ENCODE measurements around the gene RNF5. TPM values are rescaled to one million over a fixed set of nuclear protein-coding genes. Genes with fewer than 3 reads are reported as not detected.

RNF5 gene
- total and polyA plus RNA-seq, 2 of the 4 experiments (the other 2 are of a cell fraction) = 18.8 to 41.4 TPM

- no TSS peak for BruUV-seq (replicated peaks)
- Histone ChIP-seq H4K91ac (ENCODE audit: insufficient read depth, low read depth, low read length) (no peak overlapping the region), H3K27me3 (ENCODE audit: control insufficient read depth, insufficient read depth, low read length) (no peaks in the 10 kb centered on the region), H3K4me2 (ENCODE audit: low read depth, low read length) (no peak overlapping the region), H2AK5ac (ENCODE audit: low read depth, low read length) (no peak overlapping the region), H3K9ac (ENCODE audit: low read depth, low read length) (no peak overlapping the region), H2BK20ac (ENCODE audit: low read depth, low read length) (no peak overlapping the region), H3K56ac (ENCODE audit: extremely low read depth, insufficient read depth, low read length) (no peak overlapping the region), H4K20me1 (ENCODE audit: insufficient read depth, low read length) (no peaks in the 10 kb centered on the region), H3K36me3 (ENCODE audit: control insufficient read depth, insufficient read depth, low read length) (peaks cover 63% of the 10 kb centered on the region), H3K18ac (ENCODE audit: low read depth, low read length) (no peak overlapping the region), H3K4me1 (ENCODE audit: control insufficient read depth, insufficient read depth, low read length) (peaks cover 3% of the 10 kb centered on the region; the same call in 1 of the 2 replicates), H2AK9ac (replicated peaks; ENCODE audit: low read depth, low read length, poor library complexity) (peak overlapping the region; percentile 72), H4K8ac (ENCODE audit: low read depth in 2 of 2, low read length in 2 of 2) (no peak overlapping the region), H3K14ac (replicated peaks; ENCODE audit: low read depth, low read length) (no peak overlapping the region), H2AFZ (replicated peaks; ENCODE audit: low read length, poor library complexity) (peak overlapping the region; percentile 61), H3K9me3 (ENCODE audit: control insufficient read depth, insufficient read depth, low read length) (no peaks in the 10 kb centered on the region), H4K5ac (ENCODE audit: low read depth, low read length) (no peak overlapping the region), H2BK5ac (ENCODE audit: low read depth, low read length, poor library complexity, severe bottlenecking) (no peak overlapping the region), H3K4me3 (ENCODE audit: insufficient read depth, low read depth, low read length) (no peak overlapping the region), H3K4ac (ENCODE audit: low read depth, low read length) (no peak overlapping the region), H2BK15ac (ENCODE audit: low read depth, low read length) (no peak overlapping the region), H3K9me1 (ENCODE audit: insufficient read depth, low read length) (peaks cover 9% of the 10 kb centered on the region), H3K79me1 (ENCODE audit: low read depth in 1 of 2, low read length in 2 of 2) (peaks cover 0 to 18% of the 10 kb centered on the region in 2 experiments; a peak in 2 of 4 replicates), H3K23ac (ENCODE audit: low read depth, low read length) (no peak overlapping the region), H2BK120ac (ENCODE audit: low read depth, low read length) (no peak overlapping the region), H3K27ac (ENCODE audit: insufficient read depth, low read length) (no peak overlapping the region)
- dilution Hi-C loops (cut with HindIII; ENCODE audit: low sequenced_read_pairs, unreplicated experiment) = no loop called here
- TF ChIP-seq RAD21 (IDR thresholded peaks at IDR 0.05; ENCODE audit: low read length) (peak; percentile 17; the same call in 1 of the 2 replicates), CTCF (conservative IDR thresholded peaks at IDR 0.05; ENCODE audit: low read depth, low read length) (0 out of 2 replicates have a peak, but pooled peaks have one; percentile 7), POLR2A (IDR thresholded peaks at IDR 0.05; ENCODE audit: low read depth, low read length) (no peak), MAZ (IDR thresholded peaks at IDR 0.05; ENCODE audit: borderline replicate concordance, low read depth, low read length) (no peak)
- 90% methylated on average over 10 of the region's 30 CpGs; no CpG with 5 or more reads in 1 of the 2 experiments for WGBS, 2 experiments (ENCODE audit: extremely low coverage in 2 of 2, insufficient read length in 1 of 2)
- DNase-seq = no peak
- in situ Hi-C loops (cut with MboI; ENCODE audit: low sequenced_read_pairs) = no loop called here
- CTCF ChIA-PET = no interaction called here
- no peak for ATAC-seq (ENCODE audit: low read depth)
- POLR2A ChIA-PET (ENCODE audit: unreplicated experiment) = no interaction called here
- intact Hi-C loops (cut with micrococcal nuclease) = no loop called here
Observed at GRCh38 chr6:32166411-32167061, 11.7 kb upstream of the RNF5 start.

All from IMR-90 (cell line).